Tongue (tissue), 2 donors: ENCODE results near the gene SEC11A. TPM values are rescaled to one million over a fixed set of nuclear protein-coding genes. Genes with fewer than 3 reads are reported as not detected.
"Not testable (repeated sequence)": the region's sequence is repeated elsewhere in the genome, so short reads cannot be mapped to it uniquely, and the experiment has no call there.

ENCODE experiments used
- DNase-seq: peaks from one replicate; pipeline ENCODE4 v3.0.0-alpha.2; 2015
- total RNA-seq: library from RNA; depleted of rRNA; stranded (reverse); fragments of >200 nt; gene quantifications from one replicate; pipeline ENCODE4 v1.2.3, GENCODE V29; 2014

Gene SEC11A
- total RNA-seq, 1 donor from 2014 or later, result 240 TPM

- no peak for DNase-seq
These were observed 21.1 kb upstream of the SEC11A start for GRCh38 chr15:84737005-84737404.

- no peak for DNase-seq
These were observed 20.4 kb upstream of the SEC11A start for GRCh38 chr15:84736375-84736774.

GRCh38 chr15:84735480-84736061 lies 19.6 kb upstream of the SEC11A start:
- not testable (repeated sequence) for DNase-seq

- peak; percentile 48 for DNase-seq
These were observed 19.0 kb upstream of the SEC11A start for GRCh38 chr15:84734794-84735479.

GRCh38 chr15:84731774-84732173 lies 15.8 kb upstream of the SEC11A start:
- no peak for DNase-seq

GRCh38 chr15:84727429-84727828 lies 11.5 kb upstream of the SEC11A start:
- DNase-seq, result no peak

- DNase-seq, result no peak
These were observed 9.1 kb upstream of the SEC11A start for GRCh38 chr15:84725001-84725491.

GRCh38 chr15:84722628-84723027 lies 6.7 kb upstream of the SEC11A start:
- no peak for DNase-seq

- DNase-seq, result peak; percentile 64
These were observed 5.4 kb upstream of the SEC11A start for GRCh38 chr15:84721371-84721770.

GRCh38 chr15:84715441-84716035 lies 401 bp downstream of the SEC11A start:
- DNase-seq, result peak; percentile 48

- no peak for DNase-seq
These were observed 1.1 kb downstream of the SEC11A start for GRCh38 chr15:84714821-84715220.

- DNase-seq, result no peak
These were observed 1.6 kb downstream of the SEC11A start for GRCh38 chr15:84714372-84714771.

GRCh38 chr15:84703808-84704207 lies 12.1 kb downstream of the SEC11A start:
- DNase-seq, result no peak

GRCh38 chr15:84702961-84703482 lies 12.9 kb downstream of the SEC11A start:
- DNase-seq, result peak; percentile 26

- no peak for DNase-seq
These were observed 16.3 kb downstream of the SEC11A start for GRCh38 chr15:84699538-84700191.

- no peak for DNase-seq
These were observed 18.5 kb downstream of the SEC11A start for GRCh38 chr15:84697236-84697990.

GRCh38 chr15:84696757-84697156 lies 19.2 kb downstream of the SEC11A start:
- no peak for DNase-seq

- no peak for DNase-seq
These were observed 25.6 kb downstream of the SEC11A start for GRCh38 chr15:84690342-84690741.

- no peak for DNase-seq
These were observed 26.1 kb downstream of the SEC11A start for GRCh38 chr15:84689858-84690257.

- DNase-seq, result not testable (repeated sequence)
These were observed 29.5 kb downstream of the SEC11A start for GRCh38 chr15:84686446-84686845.

GRCh38 chr15:84685304-84685703 lies 30.6 kb downstream of the SEC11A start:
- no peak for DNase-seq

- no peak for DNase-seq
These were observed 31.8 kb downstream of the SEC11A start for GRCh38 chr15:84684092-84684491.
